HG03469 (cell line): ENCODE measurements around the gene ACKR3.

Experiments used
- ATAC-seq: cut with Tn5 transposase; IDR thresholded peaks from one replicate; pipeline ENCODE4 v1.9.1; 2021; ENCODE audit warnings: mild to moderate bottlenecking, moderate library complexity, moderate number of reproducible peaks; ENCODE audit not compliant: unreplicated experiment

ACKR3 gene

DNA sequence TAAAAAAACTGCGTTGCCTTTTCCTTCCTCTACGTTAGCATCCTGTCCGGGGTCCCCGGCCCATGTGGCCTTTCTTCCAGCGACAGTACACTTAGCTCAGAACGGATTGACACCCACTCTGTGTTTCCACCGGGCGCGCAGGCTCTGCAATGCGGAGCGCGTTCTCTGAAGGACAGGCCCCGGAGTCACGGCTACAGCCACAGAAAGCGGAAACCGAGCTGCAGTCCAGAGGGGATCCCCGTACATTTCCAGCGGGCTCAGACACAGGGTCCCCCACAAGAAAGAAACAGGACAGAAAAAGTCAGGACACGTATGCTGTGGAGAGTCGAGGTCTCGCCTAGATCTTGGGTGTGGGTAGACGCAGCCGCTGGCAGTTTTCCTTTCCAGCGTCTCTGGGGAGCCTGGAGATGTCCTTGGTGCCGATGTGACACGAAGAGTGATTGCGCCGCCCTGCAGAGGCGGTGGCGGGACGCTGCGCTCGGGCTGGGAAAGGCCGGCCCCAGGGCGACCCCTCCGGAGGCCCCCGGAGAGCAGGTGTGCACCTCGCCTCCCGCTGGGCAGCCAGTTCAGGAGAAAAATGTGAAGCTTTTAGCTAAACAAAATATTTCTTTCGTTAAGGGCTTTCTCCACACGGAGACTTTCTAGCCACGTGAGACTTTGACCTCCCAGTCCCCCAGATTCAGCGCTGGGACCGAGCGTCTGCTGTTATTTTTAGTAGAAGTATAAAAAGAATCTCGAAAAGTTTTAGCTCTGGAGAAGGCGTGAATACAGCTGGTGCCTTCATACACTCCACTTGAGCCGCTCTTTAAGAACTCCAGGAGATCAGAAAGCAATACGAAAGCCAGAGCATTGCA lies 1.3 kb upstream of the ACKR3 start:
- ATAC-seq = no peak

DNA sequence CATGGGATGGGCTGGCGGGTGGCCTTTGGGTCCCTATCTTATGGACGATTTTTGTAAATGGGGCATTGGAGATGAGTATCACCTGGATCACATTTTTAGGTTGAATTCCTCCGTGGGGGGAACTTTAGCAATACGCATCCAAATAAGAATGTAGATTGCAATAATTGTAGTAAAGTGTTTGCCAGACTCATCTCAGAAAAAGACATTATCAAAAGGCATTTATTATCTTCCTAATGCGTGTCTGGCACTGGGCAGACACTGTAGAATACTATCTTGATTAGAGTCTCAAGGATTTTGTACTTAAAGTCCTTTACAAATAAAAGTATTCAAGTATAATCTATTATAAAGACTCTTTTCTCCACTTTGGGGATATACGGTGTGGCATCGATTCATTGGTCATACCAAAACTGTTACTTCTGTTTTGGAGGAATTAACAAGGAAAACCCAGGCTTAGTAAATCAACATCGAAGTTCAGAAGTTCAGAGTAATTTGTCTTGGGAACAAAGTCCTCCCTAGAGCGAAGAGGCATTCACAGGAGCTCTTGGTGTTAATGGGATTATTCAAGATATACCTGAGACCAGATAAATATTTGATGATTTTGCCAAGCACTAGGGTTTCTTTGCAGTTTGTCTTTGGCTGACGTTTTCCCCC lies 578 bp upstream of the ACKR3 start:
- no peak for ATAC-seq

DNA sequence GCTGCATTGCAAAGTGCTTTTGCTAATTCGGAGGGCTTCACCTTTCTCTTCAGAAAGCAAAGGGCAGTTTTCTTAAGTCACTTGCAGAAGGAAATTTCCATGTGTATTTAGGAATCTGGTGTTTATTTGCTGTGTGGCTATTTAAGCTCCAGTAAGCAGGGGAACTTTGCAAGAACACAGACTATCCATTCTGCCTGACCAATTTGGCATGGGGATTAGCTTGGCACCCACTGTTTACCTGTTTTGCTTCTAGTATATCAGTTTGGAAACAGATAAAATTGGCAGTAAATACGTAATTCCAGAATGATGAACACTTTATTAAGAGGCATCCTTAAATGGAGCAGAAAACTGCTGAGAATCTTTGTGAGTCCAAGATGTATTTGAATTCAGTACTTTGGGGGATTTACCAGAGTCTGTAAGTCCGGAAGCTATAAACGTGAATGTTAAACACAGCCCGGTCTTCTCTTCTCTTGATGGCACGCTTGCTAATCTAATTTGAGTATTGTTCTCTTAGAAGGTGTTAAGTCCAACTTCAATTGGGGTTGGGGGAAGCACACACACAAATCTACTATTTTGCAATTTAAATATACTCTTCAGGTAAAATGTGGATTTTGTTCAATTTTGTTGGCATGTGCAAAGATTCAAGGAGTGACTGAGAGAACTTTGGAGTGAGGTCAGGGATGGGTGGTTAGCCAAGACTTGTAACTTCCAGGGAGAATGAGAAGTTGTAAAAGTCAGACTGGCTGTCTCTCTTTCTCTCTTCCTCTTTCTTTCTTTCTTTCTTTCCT lies 650 bp downstream of the ACKR3 start:
- no peak for ATAC-seq

DNA sequence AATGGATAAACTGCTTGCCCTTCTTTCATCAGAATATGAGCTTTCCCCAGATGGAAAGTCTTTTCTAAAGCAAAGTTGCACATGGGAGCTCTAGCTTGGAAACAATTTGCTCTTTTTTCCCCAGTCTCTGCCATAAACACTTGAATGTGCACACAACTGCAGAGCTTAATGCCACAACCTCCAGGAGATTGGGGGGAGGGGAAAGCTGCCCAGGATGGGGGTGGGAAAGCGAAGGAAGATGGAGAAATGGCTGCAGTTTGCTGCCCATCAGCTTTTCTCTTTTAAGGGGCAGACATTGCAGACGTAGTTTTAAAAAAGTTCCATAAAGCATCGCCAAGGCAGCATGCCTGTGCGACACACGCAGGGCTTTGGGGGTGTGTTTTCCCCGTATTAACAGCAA lies 1.5 kb downstream of the ACKR3 start:
- no peak for ATAC-seq

DNA sequence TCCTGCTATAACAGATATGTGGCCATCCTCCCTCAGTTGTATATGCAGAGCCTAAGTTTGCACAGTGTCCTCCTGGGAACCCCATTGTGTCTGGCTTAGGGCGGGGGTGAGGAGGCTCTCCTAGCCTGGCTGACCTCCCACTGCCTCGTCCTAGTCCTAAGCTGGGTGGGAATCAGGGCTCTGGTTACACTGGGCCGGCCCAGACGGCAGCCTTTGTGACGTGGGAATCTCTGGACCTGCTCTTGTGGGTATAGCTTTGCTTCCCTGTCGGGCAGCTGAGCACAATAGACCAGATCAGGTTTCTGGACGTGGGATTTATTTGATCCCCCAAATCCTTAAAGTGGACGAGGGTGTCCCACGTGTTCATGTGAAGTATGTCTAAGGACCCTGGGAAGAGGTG lies 2.9 kb downstream of the ACKR3 start:
- ATAC-seq = no peak

DNA sequence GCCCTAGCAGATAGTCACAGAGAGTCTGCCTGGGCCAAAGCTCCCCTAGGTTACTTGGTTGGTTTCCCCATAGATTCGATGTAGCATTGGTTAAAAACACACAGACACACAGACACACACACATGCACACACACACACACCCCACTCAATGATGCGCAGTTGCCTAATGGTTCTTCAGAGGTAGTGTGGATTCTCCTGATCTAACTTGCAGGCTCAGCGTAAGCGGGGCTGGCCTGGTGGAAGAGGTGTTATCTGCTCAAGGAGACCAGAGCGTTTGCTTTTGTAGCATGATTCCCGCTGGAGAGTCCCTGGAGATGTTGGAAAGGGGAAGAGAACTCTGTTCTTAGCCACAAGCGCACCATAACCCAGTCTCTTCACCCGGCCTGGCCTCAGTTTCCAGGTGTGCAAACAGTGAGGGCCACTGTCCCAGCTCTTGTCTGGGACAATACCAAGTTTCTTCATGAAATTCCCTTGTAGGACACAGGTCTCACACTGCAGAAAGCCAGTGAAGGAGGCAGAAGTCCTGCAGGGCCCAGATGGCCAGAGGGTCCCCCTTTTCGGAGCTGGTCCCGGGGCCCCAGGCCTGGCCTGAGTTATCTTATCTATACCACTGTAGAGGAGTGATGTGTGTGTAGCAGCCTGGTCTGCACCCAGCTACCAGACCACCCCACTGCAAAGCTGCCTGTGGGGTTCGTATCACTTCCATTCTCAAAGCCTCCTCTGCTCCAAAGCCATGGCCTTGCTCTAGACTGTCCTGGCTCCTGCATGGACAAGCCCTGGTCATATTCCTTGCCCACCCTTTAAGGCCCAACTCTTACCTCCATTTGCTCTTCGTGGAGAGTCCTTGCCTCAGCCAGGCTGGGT lies 3.7 kb downstream of the ACKR3 start:
- ATAC-seq = no peak

DNA sequence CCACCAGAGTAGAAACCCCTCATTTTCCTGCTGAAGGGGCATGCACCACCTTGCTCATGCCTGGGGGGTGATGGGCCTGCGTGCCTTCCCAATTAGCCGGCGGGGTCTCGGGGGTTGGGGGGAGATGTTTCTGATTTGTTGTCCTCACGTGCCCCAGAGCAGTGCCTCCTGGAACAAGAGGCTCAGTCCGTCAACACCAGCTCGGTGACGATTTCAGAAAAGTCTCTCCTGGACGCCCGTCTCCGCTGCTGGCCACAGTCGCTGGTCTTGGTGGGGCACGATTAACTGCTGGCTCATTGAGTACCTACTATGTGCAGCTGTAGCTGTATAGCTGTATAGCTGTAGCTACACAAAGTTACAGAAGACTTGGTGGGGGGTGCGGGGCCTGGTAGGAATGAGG lies 4.4 kb downstream of the ACKR3 start:
- no peak for ATAC-seq

DNA sequence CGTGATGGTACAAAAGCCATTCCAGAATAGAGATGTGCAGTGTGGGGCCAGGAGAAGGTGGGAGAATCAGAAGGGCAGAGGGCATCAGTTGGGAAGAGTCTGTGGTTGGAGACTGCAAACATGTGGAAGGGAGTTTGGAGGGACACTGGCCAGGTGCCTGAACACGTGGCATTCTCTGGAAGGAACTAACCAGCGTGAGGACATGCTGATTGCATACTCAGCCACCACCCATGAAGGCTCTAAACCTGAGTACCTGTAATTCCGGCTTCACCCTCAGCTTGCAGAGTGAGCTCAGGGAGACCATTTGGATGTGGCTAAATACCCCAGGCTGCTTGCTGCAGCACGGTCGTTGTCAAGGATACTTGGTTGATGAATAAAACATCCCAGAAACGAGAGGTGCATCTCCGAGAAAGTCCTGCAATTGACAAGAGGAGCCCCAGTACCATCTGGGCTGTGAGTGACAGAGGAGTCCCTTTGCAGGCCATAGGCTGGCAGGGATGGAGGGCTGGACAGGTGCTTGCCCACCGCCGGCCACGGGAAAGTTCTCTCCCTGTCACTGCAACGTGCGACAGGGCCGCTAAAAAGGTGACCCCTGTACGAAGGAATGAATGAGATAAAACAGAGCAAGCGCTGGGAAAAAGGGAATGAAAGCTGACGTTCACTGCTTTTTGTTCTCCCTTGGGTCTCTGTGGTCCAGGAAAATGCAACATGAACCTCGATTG lies 5.0 kb downstream of the ACKR3 start:
- ATAC-seq = no peak

DNA sequence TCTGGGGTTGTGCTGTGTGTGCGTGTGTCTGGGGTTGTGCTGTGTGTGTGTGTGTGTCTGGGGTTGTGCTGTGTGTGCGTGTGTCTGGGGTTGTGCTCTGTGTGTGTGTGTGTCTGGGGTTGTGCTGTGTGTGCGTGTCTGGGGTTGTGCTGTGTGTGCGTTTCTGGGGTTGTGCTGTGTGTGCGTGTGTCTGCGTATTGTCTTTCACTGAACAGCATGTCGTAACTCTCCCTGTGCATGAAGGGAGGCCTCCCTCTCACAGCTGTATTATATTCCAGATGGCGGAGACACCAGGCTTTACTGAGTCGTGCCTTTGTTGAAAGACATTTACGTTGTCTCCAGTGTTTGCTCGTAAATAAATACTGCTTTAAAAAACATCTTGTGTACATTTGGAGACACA lies 5.9 kb downstream of the ACKR3 start:
- no peak for ATAC-seq

DNA sequence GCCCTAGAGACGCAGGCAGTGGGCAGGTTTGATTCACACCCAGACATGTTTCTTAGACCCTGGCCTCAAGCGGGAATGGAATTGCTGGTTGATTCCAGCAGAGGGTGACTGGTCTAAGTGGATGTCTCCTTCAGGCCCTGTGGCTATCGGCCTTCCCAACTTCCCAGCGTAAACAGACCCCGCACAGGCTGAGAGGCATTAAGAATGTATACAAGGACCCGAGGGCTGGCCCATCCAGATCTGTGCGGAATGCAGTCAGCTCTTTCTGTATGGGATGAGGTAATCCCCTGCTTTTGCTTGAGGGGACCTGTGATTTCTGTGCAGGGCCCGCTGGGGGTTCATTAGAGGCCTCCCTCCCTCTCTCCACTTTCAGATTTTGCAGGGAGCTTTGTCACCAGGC lies 6.5 kb downstream of the ACKR3 start:
- ATAC-seq = no peak

DNA sequence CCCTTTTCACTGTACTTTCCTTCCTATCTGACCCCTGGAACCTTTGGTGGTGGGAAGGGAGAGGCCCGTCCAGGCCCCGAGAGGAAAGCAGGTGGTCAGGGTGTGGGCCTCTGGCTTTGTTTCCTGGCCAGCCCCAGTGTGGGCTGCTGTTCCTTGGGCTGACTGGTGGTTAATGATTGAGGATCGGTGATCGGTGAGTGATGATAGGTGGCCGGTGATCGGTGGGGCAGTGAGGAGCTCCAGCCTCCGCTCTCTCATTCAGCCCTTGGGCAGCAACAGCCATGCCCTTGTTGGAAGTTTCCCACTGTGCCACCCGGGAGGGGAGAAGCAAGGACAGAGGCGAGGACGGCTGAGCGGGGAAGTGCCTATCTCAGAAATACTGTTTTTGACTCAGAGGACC lies 7.3 kb downstream of the ACKR3 start:
- no peak for ATAC-seq

DNA sequence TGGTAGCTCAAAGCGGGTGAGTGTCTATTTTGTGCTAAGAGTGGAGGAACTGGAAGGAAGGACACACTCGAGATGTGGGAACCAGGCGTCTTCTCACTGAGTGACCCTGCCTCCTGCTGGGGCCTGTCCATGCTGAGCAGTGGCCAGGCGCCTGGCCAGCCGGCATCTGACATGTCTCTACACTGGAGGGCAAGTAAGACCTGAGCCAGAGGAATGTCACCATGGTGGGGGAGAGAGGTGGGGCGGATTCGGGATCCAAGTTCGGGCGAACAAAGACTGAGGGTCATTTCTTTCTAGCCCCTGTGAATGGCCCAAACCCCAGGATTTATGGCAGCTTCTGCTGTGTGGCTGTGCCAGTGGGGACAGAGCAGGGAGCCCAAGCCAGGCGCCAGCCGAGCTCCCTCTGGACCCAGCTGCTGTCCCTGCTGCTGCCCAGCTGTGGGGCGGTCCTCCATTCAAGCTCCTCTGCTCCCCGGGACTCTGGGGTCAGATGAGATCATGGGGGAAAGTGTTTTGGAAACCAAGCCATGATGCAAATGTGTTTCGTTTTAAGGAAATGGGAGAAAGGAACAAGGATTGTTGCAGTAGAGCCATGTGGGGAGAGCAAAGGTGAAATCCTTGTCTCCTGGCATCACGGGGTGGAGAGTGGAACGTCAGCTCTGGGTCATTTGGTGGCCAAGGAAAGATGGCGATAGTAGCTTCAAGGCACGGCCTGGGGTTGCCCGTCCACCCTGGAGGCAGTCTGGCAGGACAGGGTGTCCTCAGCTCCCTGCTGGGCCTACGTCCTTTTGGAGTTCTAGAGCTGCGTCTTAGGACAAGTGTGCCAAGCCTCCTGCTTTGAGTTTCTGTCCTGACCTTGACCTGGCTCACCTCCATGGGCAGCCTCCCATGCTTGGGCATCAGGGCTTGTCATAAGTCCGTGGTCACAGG lies 8.1 kb downstream of the ACKR3 start:
- ATAC-seq = no peak

DNA sequence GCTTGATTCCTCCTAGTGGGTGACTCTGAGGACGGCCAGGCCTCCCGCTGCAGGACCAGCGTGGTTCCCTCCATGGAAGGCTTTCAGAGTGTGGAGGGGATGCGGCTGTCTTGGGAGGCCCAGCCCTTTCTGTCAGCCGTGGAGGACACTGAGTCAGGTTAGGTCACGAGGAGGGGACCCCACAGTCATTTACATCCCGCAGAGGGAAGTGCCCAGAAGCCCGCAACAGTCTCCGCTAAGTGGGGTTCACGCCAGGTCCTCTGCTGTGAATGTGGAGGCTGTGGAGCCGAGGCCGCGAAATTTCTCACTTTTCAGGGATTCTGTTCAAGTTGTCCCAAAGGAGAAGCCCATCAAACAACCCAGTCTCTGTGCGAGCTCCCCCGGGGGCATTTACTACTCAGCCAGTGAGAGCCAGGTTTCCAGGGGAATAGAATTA lies 8.8 kb downstream of the ACKR3 start:
- no peak for ATAC-seq

DNA sequence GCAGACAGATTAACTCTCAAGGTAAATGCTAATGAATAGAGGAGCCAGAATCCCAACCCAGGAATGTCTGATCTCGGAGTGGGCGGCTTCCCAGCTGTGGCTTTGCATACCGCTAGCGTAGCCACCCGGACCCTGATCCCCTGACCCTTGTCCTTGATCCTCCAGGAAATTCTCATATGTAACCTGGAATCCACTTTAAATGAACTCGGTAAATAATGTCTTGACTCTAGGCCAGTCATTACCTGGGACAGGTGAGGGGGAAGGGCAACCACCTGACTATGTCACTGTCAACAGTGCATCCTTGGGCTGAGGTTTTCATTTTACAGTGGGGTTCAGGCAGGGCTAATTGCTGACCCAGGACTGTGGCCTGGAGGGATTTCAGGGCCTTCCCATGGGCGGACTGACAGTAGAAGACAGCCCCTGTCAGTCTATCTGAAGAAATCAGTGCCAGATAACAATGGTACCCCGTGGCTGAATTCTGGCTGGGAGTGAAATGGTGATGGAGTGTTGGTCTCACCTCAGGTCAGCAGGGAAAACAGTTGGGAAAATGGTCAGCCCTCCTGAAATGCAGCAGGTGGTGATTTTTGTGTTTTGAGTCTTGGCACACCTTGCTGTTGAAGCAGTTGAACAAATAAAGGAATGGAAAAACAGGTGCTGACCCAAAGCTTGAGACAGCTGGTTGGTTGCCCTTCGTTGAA lies 9.6 kb downstream of the ACKR3 start:
- ATAC-seq = no peak

DNA sequence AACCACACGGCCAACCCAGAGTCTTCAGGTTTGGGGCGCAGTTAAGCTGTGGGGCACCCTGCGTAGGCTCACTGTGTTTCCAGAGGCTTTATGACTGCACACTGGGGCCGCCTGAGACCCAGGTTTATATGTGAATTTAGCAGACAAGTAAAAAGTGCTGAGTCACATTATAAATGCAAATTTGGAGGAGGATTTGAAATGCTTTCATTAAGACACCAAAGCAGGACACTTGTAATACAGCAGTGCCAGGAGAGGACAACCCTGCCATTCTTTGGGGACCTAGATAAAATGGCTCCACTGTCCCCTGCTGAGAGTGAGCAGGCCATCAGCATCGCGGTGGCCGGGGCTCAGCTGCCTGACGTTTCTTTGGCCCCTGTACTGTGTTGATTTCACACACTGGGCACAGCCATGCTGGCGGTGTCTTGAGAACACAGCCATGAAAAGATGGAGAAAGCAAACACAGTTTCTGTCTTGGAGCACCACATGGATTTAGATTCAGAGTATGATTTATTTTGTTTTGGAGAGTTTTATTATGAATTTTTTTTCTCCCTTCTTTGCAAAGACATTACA lies 10.2 kb downstream of the ACKR3 start:
- ATAC-seq = no peak

DNA sequence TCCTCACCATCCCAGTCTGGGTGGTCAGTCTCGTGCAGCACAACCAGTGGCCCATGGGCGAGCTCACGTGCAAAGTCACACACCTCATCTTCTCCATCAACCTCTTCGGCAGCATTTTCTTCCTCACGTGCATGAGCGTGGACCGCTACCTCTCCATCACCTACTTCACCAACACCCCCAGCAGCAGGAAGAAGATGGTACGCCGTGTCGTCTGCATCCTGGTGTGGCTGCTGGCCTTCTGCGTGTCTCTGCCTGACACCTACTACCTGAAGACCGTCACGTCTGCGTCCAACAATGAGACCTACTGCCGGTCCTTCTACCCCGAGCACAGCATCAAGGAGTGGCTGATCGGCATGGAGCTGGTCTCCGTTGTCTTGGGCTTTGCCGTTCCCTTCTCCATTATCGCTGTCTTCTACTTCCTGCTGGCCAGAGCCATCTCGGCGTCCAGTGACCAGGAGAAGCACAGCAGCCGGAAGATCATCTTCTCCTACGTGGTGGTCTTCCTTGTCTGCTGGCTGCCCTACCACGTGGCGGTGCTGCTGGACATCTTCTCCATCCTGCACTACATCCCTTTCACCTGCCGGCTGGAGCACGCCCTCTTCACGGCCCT lies 11.2 kb downstream of the ACKR3 start:
- ATAC-seq = no peak

DNA sequence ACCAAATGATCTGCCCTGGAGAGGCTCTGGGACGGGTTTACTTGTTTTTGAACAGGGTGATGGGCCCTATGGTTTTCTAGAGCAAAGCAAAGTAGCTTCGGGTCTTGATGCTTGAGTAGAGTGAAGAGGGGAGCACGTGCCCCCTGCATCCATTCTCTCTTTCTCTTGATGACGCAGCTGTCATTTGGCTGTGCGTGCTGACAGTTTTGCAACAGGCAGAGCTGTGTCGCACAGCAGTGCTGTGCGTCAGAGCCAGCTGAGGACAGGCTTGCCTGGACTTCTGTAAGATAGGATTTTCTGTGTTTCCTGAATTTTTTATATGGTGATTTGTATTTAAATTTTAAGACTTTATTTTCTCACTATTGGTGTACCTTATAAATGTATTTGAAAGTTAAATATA lies 11.9 kb downstream of the ACKR3 start:
- no peak for ATAC-seq

DNA sequence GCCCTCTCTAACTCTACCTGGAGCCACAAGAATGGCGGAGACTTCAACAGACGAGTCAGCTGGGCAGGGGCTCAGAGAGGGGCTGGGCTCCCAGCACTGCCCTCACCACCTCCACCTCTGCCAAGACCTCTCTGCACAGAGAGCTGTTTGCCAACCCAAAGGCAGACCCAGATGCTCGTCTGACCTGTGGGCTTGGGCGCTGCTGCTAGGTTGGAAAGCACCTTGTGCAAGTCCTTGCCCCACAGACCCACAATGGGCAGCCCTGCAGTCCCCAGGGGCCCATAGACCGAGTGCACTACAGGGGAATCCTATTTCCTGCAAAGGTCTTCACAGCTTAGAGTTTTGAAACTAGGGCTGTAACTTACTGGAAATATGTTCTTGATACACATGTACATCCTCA lies 13.3 kb downstream of the ACKR3 start:
- no peak for ATAC-seq
